SU-DHL-6 (cell line): ENCODE measurements around the gene HOXD9.

Experiments used
- H2AFZ ChIP-seq: fragments of 200-600 bp; sonication (generic); 2 replicates; pipeline ENCODE4 v1.6.1; 2014; ENCODE audit warnings: low read depth, mild to moderate bottlenecking, moderate library complexity, mixed read lengths, antibody characterized with exemption, low read length; ENCODE audit not compliant: severe bottlenecking
- H3F3A ChIP-seq: fragments of 200-600 bp; shearing (Covaris generic); 2 replicates; pipeline ENCODE4 v1.6.0; 2016; ENCODE audit warnings: antibody characterized with exemption, mild to moderate bottlenecking; ENCODE audit not compliant: insufficient read depth
- H3K27ac ChIP-seq: fragments of 200-600 bp; sonication (generic); 2 replicates; pipeline ENCODE4 v1.5.1; 2016; ENCODE audit warnings: low read depth, mild to moderate bottlenecking, low read length, moderate library complexity, mixed read lengths
- H3K27me3 ChIP-seq: fragments of 200-600 bp; sonication (generic), shearing (Covaris generic); 2 replicates; pipeline ENCODE4 v1.6.0; 2014; ENCODE audit warnings: mild to moderate bottlenecking, low read length
- H3K36me3 ChIP-seq: fragments of 200-600 bp; sonication (generic); 2 replicates; pipeline ENCODE4 v1.6.1; 2014; ENCODE audit warnings: mild to moderate bottlenecking, low read length, mixed read lengths
- H3K4me2 ChIP-seq: fragments of 300-600, 200-600 bp; shearing (Covaris generic), sonication (generic); 2 replicates; pipeline ENCODE4 v1.6.0; 2014; ENCODE audit warnings: low read length, low read depth, mild to moderate bottlenecking; ENCODE audit not compliant: poor library complexity, severe bottlenecking
- H3K4me3 ChIP-seq: fragments of 200-600 bp; sonication (generic); 2 replicates; pipeline ENCODE4 v1.5.1; 2014; ENCODE audit warnings: antibody characterized with exemption, low read length, mild to moderate bottlenecking, mixed read lengths; ENCODE audit not compliant: insufficient read depth, poor library complexity, severe bottlenecking
- H3K79me2 ChIP-seq: fragments of 200-600 bp; sonication (generic); 2 replicates; pipeline ENCODE4 v1.6.1; 2014; ENCODE audit warnings: mild to moderate bottlenecking, low read length, moderate library complexity; ENCODE audit not compliant: insufficient read depth
- H3K9ac ChIP-seq: fragments of 200-600 bp; sonication (generic); 2 replicates; pipeline ENCODE4 v1.7.0; 2014; ENCODE audit warnings: mild to moderate bottlenecking, low read length
- H3K9me2 ChIP-seq: fragments of 200-600 bp; sonication (generic); replicated peaks from 2 replicates; pipeline ENCODE4 v1.6.1; 2014; ENCODE audit warnings: low read length; ENCODE audit not compliant: insufficient read depth
- H3K9me3 ChIP-seq: fragments of 200-600 bp; sonication (generic); 2 replicates; pipeline ENCODE4 v1.6.1; 2014; ENCODE audit warnings: low read length, mixed read lengths; ENCODE audit not compliant: insufficient read depth
- H4K20me1 ChIP-seq: fragments of 200-600 bp; sonication (generic); 2 replicates; pipeline ENCODE4 v1.6.1; 2014; ENCODE audit warnings: low read depth, mild to moderate bottlenecking, antibody characterized with exemption, low read length, moderate library complexity, mixed read lengths
- CTCF ChIP-seq: fragments of 200-600 bp; sonication (generic); IDR thresholded peaks from one replicate; pipeline ENCODE4 v1.5.1; 2017; ENCODE audit warnings: antibody characterized with exemption, mild to moderate bottlenecking, low read length, moderate library complexity; ENCODE audit not compliant: insufficient read depth, poor library complexity, severe bottlenecking
- EZH2phosphoT487 ChIP-seq: fragments of 200-600 bp; sonication (generic), shearing (Covaris generic); conservative IDR thresholded peaks from 2 replicates; pipeline ENCODE4 v1.6.1; 2018; ENCODE audit warnings: mild to moderate bottlenecking, antibody characterized with exemption, low read length, moderate library complexity, mixed read lengths

HOXD9 gene

GRCh38 chr2:176124947-176125771 lies 2.6 kb downstream of the HOXD9 start:
- no peaks in the 10 kb centered on the region for H3K9me3 ChIP-seq
- H3K9ac ChIP-seq, result no peak overlapping the region
- H3K9me2 ChIP-seq, result no peaks in the 10 kb centered on the region
- H3K27me3 ChIP-seq, result no peaks in the 10 kb centered on the region
- no peak overlapping the region for H2AFZ ChIP-seq
- H3F3A ChIP-seq, result no peaks in the 10 kb centered on the region
- no peaks in the 10 kb centered on the region for H3K79me2 ChIP-seq
- H3K4me2 ChIP-seq, result no peak overlapping the region
- H3K27ac ChIP-seq, result no peak overlapping the region
- H3K36me3 ChIP-seq, result no peaks in the 10 kb centered on the region
- TF ChIP-seq CTCF, result no peak
- no peak for TF ChIP-seq EZH2phosphoT487
- H4K20me1 ChIP-seq, result no peaks in the 10 kb centered on the region
- H3K4me3 ChIP-seq, result no peak overlapping the region

- no peak overlapping the region for H3K27ac ChIP-seq
- no peaks in the 10 kb centered on the region for H3K27me3 ChIP-seq
Measured at GRCh38 chr2:176125772-176126054, 3.2 kb downstream of the HOXD9 start.

GRCh38 chr2:176126929-176127773 lies 4.6 kb downstream of the HOXD9 start:
- no peak overlapping the region for H2AFZ ChIP-seq
- no peaks in the 10 kb centered on the region for H3K9me3 ChIP-seq
- H3F3A ChIP-seq, result no peaks in the 10 kb centered on the region
- H3K79me2 ChIP-seq, result no peaks in the 10 kb centered on the region
- H3K27ac ChIP-seq, result no peak overlapping the region
- H3K9ac ChIP-seq, result no peak overlapping the region
- H3K36me3 ChIP-seq, result no peaks in the 10 kb centered on the region
- no peaks in the 10 kb centered on the region for H4K20me1 ChIP-seq
- H3K9me2 ChIP-seq, result no peaks in the 10 kb centered on the region
- no peak for TF ChIP-seq EZH2phosphoT487
- peak; percentile 20 for TF ChIP-seq CTCF
- no peaks in the 10 kb centered on the region for H3K27me3 ChIP-seq
- no peak overlapping the region for H3K4me3 ChIP-seq
- H3K4me2 ChIP-seq, result no peak overlapping the region

More at GRCh38 chr2:176125772-176126054, 3.2 kb downstream of the HOXD9 start:
- H4K20me1 ChIP-seq, result no peaks in the 10 kb centered on the region
- no peak overlapping the region for H3K4me3 ChIP-seq
- no peak for TF ChIP-seq EZH2phosphoT487
- TF ChIP-seq CTCF, result no peak
- no peak overlapping the region for H3K9ac ChIP-seq
- no peaks in the 10 kb centered on the region for H3F3A ChIP-seq
- H2AFZ ChIP-seq, result no peak overlapping the region
- no peaks in the 10 kb centered on the region for H3K9me2 ChIP-seq
- H3K79me2 ChIP-seq, result no peaks in the 10 kb centered on the region
- no peaks in the 10 kb centered on the region for H3K36me3 ChIP-seq
- no peaks in the 10 kb centered on the region for H3K9me3 ChIP-seq
- no peak overlapping the region for H3K4me2 ChIP-seq
